Measurements from ENCODE around the gene SPAG16.

Gene SPAG16

GRCh38 chr2:214064471-214064870 is 780.2 kb downstream of the SPAG16 start:
- no peaks in the 10 kb centered on the region for H3K36me3 ChIP-seq (ENCODE audit: control insufficient read depth, insufficient read depth, low read length)
- H3K9me3 ChIP-seq (ENCODE audit: control insufficient read depth, insufficient read depth, low read length): no peaks in the 10 kb centered on the region
- H3K27ac ChIP-seq (ENCODE audit: low read depth, low read length): no peak overlapping the region
- no peak overlapping the region for H3K9ac ChIP-seq (ENCODE audit: low read depth, low read length)
- H3K27me3 ChIP-seq (ENCODE audit: control insufficient read depth, insufficient read depth, low read length): no peaks in the 10 kb centered on the region
- peaks cover 12% of the 10 kb centered on the region; the same call in 1 of the 2 replicates for H3K4me1 ChIP-seq (ENCODE audit: control insufficient read depth, insufficient read depth, low read length)
- no peak overlapping the region for H3K4me3 ChIP-seq (ENCODE audit: low read depth, low read length)

GRCh38 chr2:214066862-214067261 is 782.6 kb downstream of the SPAG16 start:
- Histone ChIP-seq H3K9me3 (ENCODE audit: control insufficient read depth, insufficient read depth, low read length) (no peaks in the 10 kb centered on the region), H3K4me3 (ENCODE audit: low read depth, low read length) (no peak overlapping the region)

GRCh38 chr2:214069254-214069653 is 785.0 kb downstream of the SPAG16 start:
- H3K27ac ChIP-seq (ENCODE audit: low read depth, low read length): no peak overlapping the region
- H3K27me3 ChIP-seq (ENCODE audit: control insufficient read depth, insufficient read depth, low read length): no peaks in the 10 kb centered on the region
- peaks cover 12% of the 10 kb centered on the region; the same call in 1 of the 2 replicates for H3K4me1 ChIP-seq (ENCODE audit: control insufficient read depth, insufficient read depth, low read length)
- H3K9me3 ChIP-seq (ENCODE audit: control insufficient read depth, insufficient read depth, low read length): no peaks in the 10 kb centered on the region
- no peaks in the 10 kb centered on the region for H3K36me3 ChIP-seq (ENCODE audit: control insufficient read depth, insufficient read depth, low read length)
- no peak overlapping the region for H3K4me3 ChIP-seq (ENCODE audit: low read depth, low read length)
- no peak overlapping the region for H3K9ac ChIP-seq (ENCODE audit: low read depth, low read length)

More at GRCh38 chr2:214066862-214067261, 782.6 kb downstream of the SPAG16 start:
- no peak overlapping the region for H3K27ac ChIP-seq (ENCODE audit: low read depth, low read length)
- no peaks in the 10 kb centered on the region for H3K27me3 ChIP-seq (ENCODE audit: control insufficient read depth, insufficient read depth, low read length)
- H3K9ac ChIP-seq (ENCODE audit: low read depth, low read length): no peak overlapping the region
- H3K4me1 ChIP-seq (ENCODE audit: control insufficient read depth, insufficient read depth, low read length): peaks cover 12% of the 10 kb centered on the region; the same call in 1 of the 2 replicates
- no peaks in the 10 kb centered on the region for H3K36me3 ChIP-seq (ENCODE audit: control insufficient read depth, insufficient read depth, low read length)

GRCh38 chr2:214075456-214075855 is 791.2 kb downstream of the SPAG16 start:
- H3K36me3 ChIP-seq (ENCODE audit: control insufficient read depth, insufficient read depth, low read length): no peaks in the 10 kb centered on the region
- H3K9ac ChIP-seq (ENCODE audit: low read depth, low read length): no peak overlapping the region
- no peak overlapping the region for H3K27ac ChIP-seq (ENCODE audit: low read depth, low read length)
- no peak overlapping the region for H3K4me3 ChIP-seq (ENCODE audit: low read depth, low read length)
- no peaks in the 10 kb centered on the region for H3K9me3 ChIP-seq (ENCODE audit: control insufficient read depth, insufficient read depth, low read length)
- H3K27me3 ChIP-seq (ENCODE audit: control insufficient read depth, insufficient read depth, low read length): no peaks in the 10 kb centered on the region
- 0 out of 2 replicates have a peak, but pooled peaks cover 6% of the 10 kb centered on the region for H3K4me1 ChIP-seq (ENCODE audit: control insufficient read depth, insufficient read depth, low read length)

- Histone ChIP-seq H3K27ac (ENCODE audit: low read depth, low read length) (no peak overlapping the region), H3K4me3 (ENCODE audit: low read depth, low read length) (no peak overlapping the region), H3K27me3 (ENCODE audit: control insufficient read depth, insufficient read depth, low read length) (no peaks in the 10 kb centered on the region), H3K4me1 (ENCODE audit: control insufficient read depth, insufficient read depth, low read length) (0 out of 2 replicates have a peak, but pooled peaks cover 6% of the 10 kb centered on the region), H3K9ac (ENCODE audit: low read depth, low read length) (no peak overlapping the region), H3K36me3 (ENCODE audit: control insufficient read depth, insufficient read depth, low read length) (no peaks in the 10 kb centered on the region), H3K9me3 (ENCODE audit: control insufficient read depth, insufficient read depth, low read length) (no peaks in the 10 kb centered on the region)
These were observed 792.3 kb downstream of the SPAG16 start for GRCh38 chr2:214076527-214076926.

- H3K27ac ChIP-seq (ENCODE audit: low read depth, low read length): no peak overlapping the region
- no peak overlapping the region for H3K4me3 ChIP-seq (ENCODE audit: low read depth, low read length)
- H3K9ac ChIP-seq (ENCODE audit: low read depth, low read length): no peak overlapping the region
- H3K27me3 ChIP-seq (ENCODE audit: control insufficient read depth, insufficient read depth, low read length): no peaks in the 10 kb centered on the region
- no peaks in the 10 kb centered on the region for H3K36me3 ChIP-seq (ENCODE audit: control insufficient read depth, insufficient read depth, low read length)
- H3K4me1 ChIP-seq (ENCODE audit: control insufficient read depth, insufficient read depth, low read length): 0 out of 2 replicates have a peak, but pooled peaks cover 6% of the 10 kb centered on the region
- no peaks in the 10 kb centered on the region for H3K9me3 ChIP-seq (ENCODE audit: control insufficient read depth, insufficient read depth, low read length)
These were observed 793.5 kb downstream of the SPAG16 start for GRCh38 chr2:214077727-214078126.

GRCh38 chr2:214079032-214079431 is 794.8 kb downstream of the SPAG16 start:
- no peaks in the 10 kb centered on the region for H3K27me3 ChIP-seq (ENCODE audit: control insufficient read depth, insufficient read depth, low read length)
- H3K9ac ChIP-seq (ENCODE audit: low read depth, low read length): no peak overlapping the region
- no peaks in the 10 kb centered on the region for H3K9me3 ChIP-seq (ENCODE audit: control insufficient read depth, insufficient read depth, low read length)
- no peaks in the 10 kb centered on the region for H3K36me3 ChIP-seq (ENCODE audit: control insufficient read depth, insufficient read depth, low read length)
- H3K27ac ChIP-seq (ENCODE audit: low read depth, low read length): no peak overlapping the region
- H3K4me3 ChIP-seq (ENCODE audit: low read depth, low read length): no peak overlapping the region
- H3K4me1 ChIP-seq (ENCODE audit: control insufficient read depth, insufficient read depth, low read length): 0 out of 2 replicates have a peak, but pooled peaks cover 6% of the 10 kb centered on the region

GRCh38 chr2:214088536-214088935 is 804.3 kb downstream of the SPAG16 start:
- Histone ChIP-seq H3K9me3 (ENCODE audit: control insufficient read depth, insufficient read depth, low read length) (no peaks in the 10 kb centered on the region), H3K27ac (ENCODE audit: low read depth, low read length) (no peak overlapping the region), H3K36me3 (ENCODE audit: control insufficient read depth, insufficient read depth, low read length) (no peaks in the 10 kb centered on the region), H3K9ac (ENCODE audit: low read depth, low read length) (no peak overlapping the region), H3K4me1 (ENCODE audit: control insufficient read depth, insufficient read depth, low read length) (no peaks in the 10 kb centered on the region), H3K4me3 (ENCODE audit: low read depth, low read length) (no peak overlapping the region), H3K27me3 (ENCODE audit: control insufficient read depth, insufficient read depth, low read length) (no peaks in the 10 kb centered on the region)

- no peak overlapping the region for H3K4me3 ChIP-seq (ENCODE audit: low read depth, low read length)
- no peak overlapping the region for H3K27ac ChIP-seq (ENCODE audit: low read depth, low read length)
- H3K27me3 ChIP-seq (ENCODE audit: control insufficient read depth, insufficient read depth, low read length): no peaks in the 10 kb centered on the region
- H3K9me3 ChIP-seq (ENCODE audit: control insufficient read depth, insufficient read depth, low read length): no peaks in the 10 kb centered on the region
- H3K9ac ChIP-seq (ENCODE audit: low read depth, low read length): no peak overlapping the region
- no peaks in the 10 kb centered on the region for H3K36me3 ChIP-seq (ENCODE audit: control insufficient read depth, insufficient read depth, low read length)
- no peaks in the 10 kb centered on the region for H3K4me1 ChIP-seq (ENCODE audit: control insufficient read depth, insufficient read depth, low read length)
These were observed 812.0 kb downstream of the SPAG16 start for GRCh38 chr2:214096208-214096715.

GRCh38 chr2:214098811-214099210 is 814.5 kb downstream of the SPAG16 start:
- H3K36me3 ChIP-seq (ENCODE audit: control insufficient read depth, insufficient read depth, low read length): no peaks in the 10 kb centered on the region
- H3K27ac ChIP-seq (ENCODE audit: low read depth, low read length): no peak overlapping the region
- no peak overlapping the region for H3K4me3 ChIP-seq (ENCODE audit: low read depth, low read length)
- no peaks in the 10 kb centered on the region for H3K27me3 ChIP-seq (ENCODE audit: control insufficient read depth, insufficient read depth, low read length)
- H3K4me1 ChIP-seq (ENCODE audit: control insufficient read depth, insufficient read depth, low read length): peaks cover 8% of the 10 kb centered on the region; the same call in 1 of the 2 replicates
- H3K9me3 ChIP-seq (ENCODE audit: control insufficient read depth, insufficient read depth, low read length): no peaks in the 10 kb centered on the region
- no peak overlapping the region for H3K9ac ChIP-seq (ENCODE audit: low read depth, low read length)

- no peaks in the 10 kb centered on the region for H3K36me3 ChIP-seq (ENCODE audit: control insufficient read depth, insufficient read depth, low read length)
- H3K9ac ChIP-seq (ENCODE audit: low read depth, low read length): no peak overlapping the region
- peaks cover 18% of the 10 kb centered on the region; the same call in 1 of the 2 replicates for H3K4me1 ChIP-seq (ENCODE audit: control insufficient read depth, insufficient read depth, low read length)
- H3K9me3 ChIP-seq (ENCODE audit: control insufficient read depth, insufficient read depth, low read length): no peaks in the 10 kb centered on the region
- no peaks in the 10 kb centered on the region for H3K27me3 ChIP-seq (ENCODE audit: control insufficient read depth, insufficient read depth, low read length)
- no peak overlapping the region for H3K4me3 ChIP-seq (ENCODE audit: low read depth, low read length)
- H3K27ac ChIP-seq (ENCODE audit: low read depth, low read length): no peak overlapping the region
These were observed 816.2 kb downstream of the SPAG16 start for GRCh38 chr2:214100488-214100887.
